ENCODE measurements around the gene CTIF.

CTIF gene

DNA sequence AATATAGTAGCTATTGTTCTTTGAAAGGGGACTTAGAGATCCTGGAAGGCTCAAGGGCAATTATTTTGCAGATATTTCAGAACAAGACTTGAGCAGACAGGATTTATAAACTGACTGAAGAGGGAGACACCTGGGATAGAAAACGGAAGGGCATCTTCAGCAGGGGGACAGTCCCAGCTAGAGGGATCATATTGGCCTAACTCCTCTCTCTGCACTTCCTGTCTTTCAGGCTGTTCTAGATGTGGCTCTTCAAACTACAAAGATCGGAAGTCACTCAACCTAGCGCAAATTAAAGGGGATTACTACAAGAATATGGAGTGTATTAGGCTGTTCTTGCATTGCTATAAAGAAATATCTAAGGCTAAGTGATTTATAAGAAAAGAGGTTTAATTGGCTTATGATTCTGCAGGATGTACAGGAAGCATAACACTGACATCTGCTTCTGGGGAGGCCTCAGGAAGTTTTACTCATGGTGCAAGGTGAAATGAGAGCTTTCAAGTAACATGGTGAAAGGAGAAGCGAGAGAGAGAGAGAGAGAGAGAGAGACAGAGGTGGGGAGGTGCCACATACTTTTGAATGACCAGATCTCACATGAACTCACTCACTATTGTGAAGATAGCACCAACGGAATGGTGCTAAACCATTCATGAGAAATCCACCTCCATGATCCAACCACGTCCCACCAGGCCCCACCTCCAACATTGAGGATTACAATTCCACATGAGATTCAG lies 5.3 kb upstream of the CTIF start:
- no peak for DNase-seq (ENCODE audit: low read depth)

- DNase-seq (ENCODE audit: low read depth) = no peak
Measured at GRCh38 chr18:48534364-48534763, 4.5 kb upstream of the CTIF start.

GRCh38 chr18:48535956-48536355 lies 2.9 kb upstream of the CTIF start:
- DNase-seq (ENCODE audit: low read depth) = no peak

DNA sequence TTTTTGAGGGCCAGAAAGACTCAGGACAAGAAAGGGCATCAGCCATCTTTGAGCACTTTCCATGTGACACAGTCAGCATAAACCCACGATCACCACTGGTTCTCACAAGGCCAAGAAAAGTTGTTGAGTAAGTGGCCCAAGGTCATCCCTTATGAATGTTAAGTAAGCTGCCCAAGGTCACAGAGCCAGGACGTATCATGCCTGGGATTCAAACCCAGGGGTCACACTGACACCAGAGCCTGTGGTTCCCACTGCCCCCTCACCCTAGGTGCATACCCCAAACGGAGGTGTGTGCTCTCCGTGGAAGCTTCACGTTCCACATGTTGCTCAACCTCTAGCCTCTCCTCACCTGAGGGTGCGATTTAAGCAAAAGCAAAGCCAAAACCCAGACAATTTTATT lies 2.3 kb upstream of the CTIF start:
- no peak for DNase-seq (ENCODE audit: low read depth)

GRCh38 chr18:48539406-48540250 lies 797 bp downstream of the CTIF start:
- peak; percentile 8 for DNase-seq (ENCODE audit: low read depth)

DNA sequence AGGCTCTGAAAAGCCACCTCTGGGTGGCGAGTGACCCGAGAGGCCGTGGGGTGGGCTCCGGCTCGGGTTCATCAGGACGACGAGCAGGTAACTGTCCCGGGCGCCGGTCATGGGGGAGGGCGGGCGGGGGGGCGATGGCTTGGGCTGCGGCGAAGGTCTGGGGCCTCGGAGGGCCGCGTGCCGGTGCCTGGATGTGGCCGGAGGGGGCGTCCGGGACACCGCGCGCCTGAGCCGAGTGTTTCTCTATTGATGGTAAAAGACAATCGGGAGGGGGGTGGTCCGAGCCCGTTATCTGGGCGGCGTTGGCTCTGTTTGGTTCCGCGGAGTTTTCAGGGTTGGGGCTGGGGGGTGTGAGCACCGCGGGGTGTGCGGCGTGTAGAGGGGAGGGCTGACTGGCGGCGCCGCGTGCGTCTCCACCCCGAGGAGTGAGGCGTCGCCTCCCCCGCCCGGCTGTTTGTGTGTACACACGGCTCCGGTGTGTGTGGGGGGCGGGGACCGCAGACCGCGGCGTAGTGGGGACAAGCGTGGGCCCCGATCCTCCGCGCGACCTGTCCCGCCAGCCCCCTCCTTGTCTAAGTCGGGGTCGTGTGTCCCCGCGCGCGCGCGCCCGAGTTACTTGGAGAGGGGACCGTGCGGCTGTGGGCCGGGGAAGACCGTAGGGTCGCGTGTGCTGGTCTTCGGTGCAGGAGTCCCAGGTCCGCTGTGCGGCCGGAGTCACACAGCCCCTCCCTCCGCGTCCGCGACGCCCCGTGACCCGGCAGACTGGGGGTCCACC lies 1.6 kb downstream of the CTIF start:
- DNase-seq (ENCODE audit: low read depth) = peak; percentile 43

- DNase-seq (ENCODE audit: low read depth) = peak; percentile 7
Measured at GRCh38 chr18:48541026-48541746, 2.4 kb downstream of the CTIF start.

DNA sequence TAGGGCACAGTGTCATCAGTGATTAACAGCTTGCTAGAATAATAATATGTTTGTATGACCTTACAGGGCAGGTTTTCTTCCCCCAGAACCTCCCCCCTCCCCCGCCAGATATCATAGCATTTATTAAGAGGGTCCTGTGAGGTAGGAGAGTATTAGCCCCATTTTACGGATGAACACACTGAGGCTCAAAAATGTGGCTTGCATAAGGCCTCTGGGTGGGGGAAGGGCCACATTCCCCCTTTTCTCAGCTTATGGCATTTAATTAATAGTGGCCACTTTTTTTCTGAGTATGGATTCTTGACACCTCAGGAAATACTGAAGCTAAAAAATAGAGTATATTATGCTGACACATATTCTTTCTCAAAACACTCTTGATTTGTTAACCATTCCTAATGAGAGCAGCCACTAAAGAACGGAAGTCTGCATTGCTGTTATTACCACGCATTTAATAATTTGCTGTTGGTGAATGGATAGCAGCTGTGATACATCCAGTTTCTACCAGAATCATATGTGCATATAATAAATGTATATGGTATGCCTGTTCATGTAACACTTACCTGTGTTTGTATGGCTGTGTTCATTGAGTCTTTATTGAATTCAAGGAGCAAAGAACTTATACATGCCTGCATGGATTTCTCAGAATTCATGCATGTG lies 3.0 kb downstream of the CTIF start:
- no peak for DNase-seq (ENCODE audit: low read depth)

DNA sequence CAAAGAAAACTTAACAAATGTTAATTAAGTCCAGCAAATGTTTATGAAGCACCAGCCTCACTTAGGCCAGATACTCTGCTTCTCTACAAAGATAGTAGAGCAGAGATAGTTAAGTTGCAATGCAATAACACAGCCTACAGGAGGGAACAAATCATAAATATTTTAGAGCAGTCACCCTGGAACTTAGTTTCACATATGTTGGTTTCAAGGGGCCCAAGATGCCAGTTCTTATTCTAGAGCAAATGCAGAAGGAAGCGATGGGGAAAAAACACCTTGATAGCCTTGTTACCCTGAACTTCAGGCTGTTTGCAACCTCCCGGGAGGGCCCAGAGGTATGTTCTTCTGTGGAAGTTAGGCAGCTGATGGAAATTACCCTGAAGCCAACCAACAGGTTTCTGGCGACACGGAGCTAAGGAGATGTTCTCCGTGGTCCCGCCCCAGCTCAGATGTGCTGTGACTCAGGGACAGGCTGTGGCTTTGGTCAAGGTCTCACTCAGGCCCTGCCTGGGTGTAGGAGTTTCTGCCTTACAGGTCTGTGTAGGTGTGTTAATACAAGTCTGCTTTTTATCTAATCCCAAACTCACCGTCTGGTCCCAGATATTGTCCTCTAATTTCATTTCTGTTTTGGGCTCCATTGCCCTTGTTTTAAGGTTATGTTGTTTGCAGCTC lies 3.8 kb downstream of the CTIF start:
- DNase-seq (ENCODE audit: low read depth) = no peak

DNA sequence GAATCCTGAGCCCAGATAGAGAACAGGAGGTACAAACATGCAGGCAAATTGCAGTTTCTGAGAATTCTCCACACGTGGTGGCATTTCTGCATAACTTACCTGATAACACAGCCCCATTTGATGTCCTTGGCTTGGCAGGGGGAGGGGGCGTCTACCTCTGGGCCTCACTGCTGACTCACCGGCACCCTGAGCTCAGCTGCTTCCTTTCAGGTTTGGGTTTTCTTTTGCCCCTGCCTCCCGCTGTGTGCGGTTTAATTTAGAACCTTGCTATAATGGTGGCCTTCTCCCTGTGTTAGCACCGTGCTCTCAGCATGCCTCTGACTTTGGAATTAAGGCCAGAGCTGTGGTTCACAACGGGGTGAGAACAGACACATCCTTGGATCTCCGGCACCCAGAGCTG lies 4.4 kb downstream of the CTIF start:
- DNase-seq (ENCODE audit: low read depth) = no peak

DNA sequence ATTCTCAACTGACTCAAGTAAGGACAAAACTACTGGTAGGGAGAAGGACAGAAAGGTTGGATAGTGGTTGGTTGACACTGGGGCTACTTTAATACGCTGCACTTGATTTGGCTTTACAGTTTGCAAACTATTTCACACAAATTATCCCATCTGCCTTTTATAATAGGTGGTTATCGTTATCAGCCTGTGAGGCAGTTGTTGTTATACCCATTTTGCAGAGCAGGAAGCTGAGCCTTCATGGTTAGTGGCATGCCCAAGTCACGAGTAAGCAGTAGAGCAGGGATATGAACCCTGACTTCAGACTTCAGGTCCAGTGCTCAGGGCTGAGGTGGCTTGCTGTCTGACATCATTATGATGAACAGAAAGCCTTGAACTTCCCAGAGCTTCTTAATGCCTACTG lies 5.3 kb downstream of the CTIF start:
- DNase-seq (ENCODE audit: low read depth) = no peak

DNA sequence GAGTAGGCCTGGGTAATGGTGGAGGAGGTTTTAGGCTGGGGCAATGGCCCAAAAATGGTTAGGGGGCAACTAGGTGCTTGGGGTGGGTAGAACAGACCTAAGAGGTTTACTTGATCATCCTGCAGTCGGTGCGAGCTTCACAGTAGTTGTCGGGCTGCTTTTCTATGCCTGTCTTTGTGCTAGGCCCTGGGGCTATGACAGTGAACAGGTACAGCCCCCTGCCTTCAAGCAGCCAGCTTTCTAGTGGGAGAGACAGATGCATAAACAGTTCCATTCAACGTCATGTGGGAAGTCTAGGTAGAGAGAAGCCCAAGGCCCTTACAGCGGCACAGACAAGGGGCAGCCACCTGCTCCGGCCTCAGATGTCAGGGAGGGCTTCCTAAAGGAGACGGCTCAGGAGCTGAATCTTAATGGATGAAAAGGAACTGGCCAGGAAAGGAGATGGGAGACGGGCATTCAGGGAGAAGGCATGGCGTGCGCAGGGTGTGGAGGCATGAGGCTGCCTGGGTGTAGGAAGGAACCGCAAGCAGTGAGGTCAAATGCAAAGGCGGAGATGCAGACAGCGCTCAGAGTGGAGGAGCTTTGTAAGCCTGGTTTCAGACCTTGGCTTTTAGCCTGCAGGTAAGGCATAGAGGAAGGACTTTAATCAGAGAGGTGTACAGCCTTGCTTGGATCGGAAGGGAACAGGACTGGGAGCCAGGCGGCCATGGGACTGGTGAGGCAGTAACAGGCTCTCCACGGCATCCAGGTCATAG lies 6.0 kb downstream of the CTIF start:
- DNase-seq (ENCODE audit: low read depth) = no peak

DNA sequence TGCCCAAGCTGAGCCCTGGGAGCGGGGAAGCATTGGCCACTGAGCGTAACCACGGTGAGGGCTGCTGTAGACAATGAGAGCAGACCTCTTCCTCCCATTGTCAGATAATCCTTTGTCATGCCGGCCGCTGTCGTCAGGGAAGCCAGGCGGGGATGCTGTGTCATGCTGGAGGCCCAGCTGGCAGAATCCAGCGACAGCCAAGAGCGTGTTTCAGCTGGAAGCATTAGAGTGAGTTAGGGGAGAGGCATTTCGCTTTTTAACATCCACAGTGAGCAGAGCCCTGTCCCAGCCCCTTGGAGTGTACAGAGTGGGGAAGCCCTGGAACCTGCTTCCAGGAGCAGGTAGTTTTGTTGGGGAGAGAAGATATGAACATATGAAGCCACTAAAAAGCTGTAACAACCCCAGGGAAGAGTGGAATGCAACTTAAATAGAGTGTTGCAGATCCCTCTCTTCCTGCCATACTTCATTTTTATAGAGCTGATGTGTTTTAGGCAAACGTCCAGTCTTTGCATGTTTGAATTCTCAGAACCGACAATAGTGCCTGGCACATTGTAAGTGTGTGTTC lies 7.0 kb downstream of the CTIF start:
- no peak for DNase-seq (ENCODE audit: low read depth)

- DNase-seq (ENCODE audit: low read depth) = no peak
Measured at GRCh38 chr18:48546396-48546795, 7.6 kb downstream of the CTIF start.

- DNase-seq (ENCODE audit: low read depth) = no peak
Measured at GRCh38 chr18:48547531-48547981, 8.7 kb downstream of the CTIF start.

DNA sequence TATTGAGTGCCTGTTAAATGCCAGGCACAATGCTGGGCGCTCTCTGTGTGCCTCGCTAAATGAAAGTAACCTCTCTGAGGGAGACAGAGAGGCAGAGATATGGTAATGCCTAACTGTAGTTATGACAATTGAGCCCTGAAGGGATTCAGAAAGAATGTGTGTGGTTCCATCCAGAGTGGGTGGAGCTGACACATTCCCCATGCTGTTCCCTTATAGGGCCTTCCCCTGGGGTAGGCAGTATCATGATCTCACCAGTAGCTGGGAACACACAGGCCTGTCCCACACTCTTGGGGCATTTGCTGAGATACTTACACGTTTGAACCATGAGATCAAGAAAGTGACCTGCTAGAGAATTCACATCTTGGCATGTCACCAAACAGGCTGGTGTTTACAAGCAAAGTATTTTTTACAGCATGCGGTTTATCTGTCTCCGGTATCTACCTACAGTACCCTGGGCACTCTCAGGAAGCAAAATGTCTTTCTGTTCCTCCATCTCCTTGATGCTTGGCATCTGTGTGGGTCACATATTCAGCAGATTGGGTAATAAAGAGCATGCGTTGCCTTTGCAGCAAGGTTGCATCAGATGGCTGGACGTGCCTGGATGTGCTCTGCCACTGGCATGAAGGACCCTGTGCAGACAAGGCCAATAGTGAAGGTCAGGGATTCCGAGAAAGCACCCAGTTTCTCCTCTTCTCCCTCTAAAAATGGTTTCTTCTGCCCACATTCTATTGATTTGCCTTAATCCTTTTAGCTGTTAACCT lies 9.4 kb downstream of the CTIF start:
- no peak for DNase-seq (ENCODE audit: low read depth)

GRCh38 chr18:48548921-48549320 lies 10.1 kb downstream of the CTIF start:
- DNase-seq (ENCODE audit: low read depth) = no peak

GRCh38 chr18:48550101-48550729 lies 11.4 kb downstream of the CTIF start:
- DNase-seq (ENCODE audit: low read depth) = no peak

DNA sequence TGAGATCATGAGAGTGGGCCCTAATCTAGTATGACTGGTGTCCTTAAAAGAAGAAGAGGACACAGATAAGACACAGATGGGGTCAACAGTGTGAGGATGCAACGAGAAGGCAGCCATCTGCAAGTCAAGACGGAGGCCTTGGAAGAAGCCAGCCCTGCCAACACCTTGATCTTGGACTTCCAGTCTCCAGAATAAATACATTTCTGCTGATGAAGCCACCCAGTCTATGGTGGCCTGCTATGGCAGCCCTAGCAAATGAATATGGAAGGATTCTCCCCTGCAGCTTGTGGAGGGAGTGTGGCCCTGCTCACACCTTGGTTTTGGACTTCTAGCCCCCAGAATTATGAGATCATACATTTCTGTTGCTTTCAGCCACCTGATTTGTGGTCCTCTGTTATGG lies 12.3 kb downstream of the CTIF start:
- DNase-seq (ENCODE audit: low read depth) = no peak

Measured in stimulated activated CD8-positive, alpha-beta memory T cell treated with anti-CD3 and anti-CD28 coated beads, Interleukin-12 subunit alpha, Interleukin-12 subunit beta, amount 100 ng/mL, for 4 hours (primary cell).